H1 (cell line): ENCODE results near the gene UBE2Q2. TPM values are rescaled to one million over a fixed set of nuclear protein-coding genes. Genes with fewer than 3 reads are reported as not detected.

Source experiments
- RAD21 ChIP-seq, 2 experiments: IDR thresholded peaks in 1 of 2; conservative IDR thresholded peaks in 1 of 2; 2 replicates each; pipeline ENCODE4 v1.6.1; 2011; ENCODE audit warnings: low read depth in 2 of 2, low read length in 2 of 2, improper control_type of control experiment in 1 of 2, inconsistent platforms in 1 of 2, mild to moderate bottlenecking in 1 of 2, moderate library complexity in 1 of 2
- polyA plus RNA-seq, 7 experiments: library from polyadenylated mRNA; depleted of rRNA in 3 of 7; stranded (reverse) in 5 of 7; unstranded in 2 of 7; fragments of >200 nt in 5 of 7; fragments of 200-250 nt in 2 of 7; gene quantifications; 1 replicate in 5 of 7; 2 replicates in 1 of 7; 4 replicates in 1 of 7; pipeline versions ENCODE4 v1.2.1 to v1.2.3, GENCODE V29; 2011 to 2013; ENCODE audit warnings: missing spikeins in 2 of 7, mixed read lengths in 2 of 7
- total RNA-seq: library from RNA; stranded (reverse); fragmentation: NEBNext Ultra II Directional; extraction: Animal tissue kit (Norgen Biotek cat#: 25700); gene quantifications from 2 replicates; pipeline ENCODE4 v1.2.1, GENCODE V29; 2021
- TF ChIP-seq, protein P1 (sequence below): fragments of 300-600 bp; sonication (generic); IDR thresholded peaks from 2 replicates; pipeline ENCODE4 v1.7.1; 2012; ENCODE audit warnings: low read length, moderate library complexity, mild to moderate bottlenecking, inconsistent platforms; ENCODE audit not compliant: insufficient replicate concordance

The UBE2Q2 gene
- total and polyA plus RNA-seq, 2 of the 8 experiments (the other 6 are each of a cell fraction or from before 2014, with no cell fraction given), result 10.1 to 22.7 TPM

DNA sequence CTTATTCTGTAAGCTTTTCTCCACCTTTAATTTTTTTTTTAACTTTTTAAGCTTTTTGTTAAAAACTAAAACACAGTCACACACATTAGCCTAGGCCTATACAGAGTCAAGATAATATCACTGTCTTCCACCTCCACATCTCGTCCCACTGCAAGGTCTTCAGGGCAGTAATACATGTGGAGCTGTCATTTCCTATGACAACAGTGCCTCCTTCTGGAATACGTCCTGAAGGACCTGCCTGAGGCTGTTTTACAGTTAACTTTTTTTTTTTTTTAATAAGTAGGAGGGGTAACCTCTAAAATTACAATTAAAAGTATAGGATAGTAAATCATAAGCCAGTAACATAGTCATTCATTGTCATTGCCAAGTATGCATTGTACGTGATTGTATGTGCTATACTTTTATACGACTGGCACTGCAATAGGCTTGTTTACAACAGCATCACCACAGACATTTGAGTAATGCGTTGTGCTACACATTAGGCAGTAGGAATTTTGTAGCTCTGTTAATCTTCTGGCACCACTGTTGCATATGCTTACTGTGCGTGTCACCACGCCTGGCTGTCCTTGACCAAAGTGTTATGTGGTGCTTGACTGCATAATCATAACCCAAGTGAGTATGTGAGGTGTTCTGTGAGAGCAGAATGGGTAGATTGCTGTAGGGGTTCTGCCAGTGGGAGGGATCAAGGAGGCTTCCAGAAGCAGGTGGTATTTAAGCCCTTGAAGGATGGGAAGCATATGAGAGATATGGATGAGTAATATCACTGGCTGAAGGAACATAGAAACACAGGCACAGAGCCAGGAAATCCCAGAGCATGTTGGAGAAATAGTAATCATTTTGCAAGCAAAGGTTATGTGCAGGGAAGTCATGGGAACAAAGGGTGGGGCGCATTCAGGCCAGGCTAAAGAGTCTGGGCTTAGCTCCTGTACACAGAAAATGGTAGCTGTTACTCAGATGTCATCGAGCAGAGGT is 78.8 kb downstream of the UBE2Q2 start (continued):
- TF ChIP-seq RAD21 (IDR thresholded peaks at IDR 0.05 in 1 of 2, conservative IDR thresholded peaks at IDR 0.05 in 1 of 2; ENCODE audit: low read depth in 2 of 2, low read length in 2 of 2), result peak; percentile 80 to 84
- TF ChIP-seq, protein P1, sequence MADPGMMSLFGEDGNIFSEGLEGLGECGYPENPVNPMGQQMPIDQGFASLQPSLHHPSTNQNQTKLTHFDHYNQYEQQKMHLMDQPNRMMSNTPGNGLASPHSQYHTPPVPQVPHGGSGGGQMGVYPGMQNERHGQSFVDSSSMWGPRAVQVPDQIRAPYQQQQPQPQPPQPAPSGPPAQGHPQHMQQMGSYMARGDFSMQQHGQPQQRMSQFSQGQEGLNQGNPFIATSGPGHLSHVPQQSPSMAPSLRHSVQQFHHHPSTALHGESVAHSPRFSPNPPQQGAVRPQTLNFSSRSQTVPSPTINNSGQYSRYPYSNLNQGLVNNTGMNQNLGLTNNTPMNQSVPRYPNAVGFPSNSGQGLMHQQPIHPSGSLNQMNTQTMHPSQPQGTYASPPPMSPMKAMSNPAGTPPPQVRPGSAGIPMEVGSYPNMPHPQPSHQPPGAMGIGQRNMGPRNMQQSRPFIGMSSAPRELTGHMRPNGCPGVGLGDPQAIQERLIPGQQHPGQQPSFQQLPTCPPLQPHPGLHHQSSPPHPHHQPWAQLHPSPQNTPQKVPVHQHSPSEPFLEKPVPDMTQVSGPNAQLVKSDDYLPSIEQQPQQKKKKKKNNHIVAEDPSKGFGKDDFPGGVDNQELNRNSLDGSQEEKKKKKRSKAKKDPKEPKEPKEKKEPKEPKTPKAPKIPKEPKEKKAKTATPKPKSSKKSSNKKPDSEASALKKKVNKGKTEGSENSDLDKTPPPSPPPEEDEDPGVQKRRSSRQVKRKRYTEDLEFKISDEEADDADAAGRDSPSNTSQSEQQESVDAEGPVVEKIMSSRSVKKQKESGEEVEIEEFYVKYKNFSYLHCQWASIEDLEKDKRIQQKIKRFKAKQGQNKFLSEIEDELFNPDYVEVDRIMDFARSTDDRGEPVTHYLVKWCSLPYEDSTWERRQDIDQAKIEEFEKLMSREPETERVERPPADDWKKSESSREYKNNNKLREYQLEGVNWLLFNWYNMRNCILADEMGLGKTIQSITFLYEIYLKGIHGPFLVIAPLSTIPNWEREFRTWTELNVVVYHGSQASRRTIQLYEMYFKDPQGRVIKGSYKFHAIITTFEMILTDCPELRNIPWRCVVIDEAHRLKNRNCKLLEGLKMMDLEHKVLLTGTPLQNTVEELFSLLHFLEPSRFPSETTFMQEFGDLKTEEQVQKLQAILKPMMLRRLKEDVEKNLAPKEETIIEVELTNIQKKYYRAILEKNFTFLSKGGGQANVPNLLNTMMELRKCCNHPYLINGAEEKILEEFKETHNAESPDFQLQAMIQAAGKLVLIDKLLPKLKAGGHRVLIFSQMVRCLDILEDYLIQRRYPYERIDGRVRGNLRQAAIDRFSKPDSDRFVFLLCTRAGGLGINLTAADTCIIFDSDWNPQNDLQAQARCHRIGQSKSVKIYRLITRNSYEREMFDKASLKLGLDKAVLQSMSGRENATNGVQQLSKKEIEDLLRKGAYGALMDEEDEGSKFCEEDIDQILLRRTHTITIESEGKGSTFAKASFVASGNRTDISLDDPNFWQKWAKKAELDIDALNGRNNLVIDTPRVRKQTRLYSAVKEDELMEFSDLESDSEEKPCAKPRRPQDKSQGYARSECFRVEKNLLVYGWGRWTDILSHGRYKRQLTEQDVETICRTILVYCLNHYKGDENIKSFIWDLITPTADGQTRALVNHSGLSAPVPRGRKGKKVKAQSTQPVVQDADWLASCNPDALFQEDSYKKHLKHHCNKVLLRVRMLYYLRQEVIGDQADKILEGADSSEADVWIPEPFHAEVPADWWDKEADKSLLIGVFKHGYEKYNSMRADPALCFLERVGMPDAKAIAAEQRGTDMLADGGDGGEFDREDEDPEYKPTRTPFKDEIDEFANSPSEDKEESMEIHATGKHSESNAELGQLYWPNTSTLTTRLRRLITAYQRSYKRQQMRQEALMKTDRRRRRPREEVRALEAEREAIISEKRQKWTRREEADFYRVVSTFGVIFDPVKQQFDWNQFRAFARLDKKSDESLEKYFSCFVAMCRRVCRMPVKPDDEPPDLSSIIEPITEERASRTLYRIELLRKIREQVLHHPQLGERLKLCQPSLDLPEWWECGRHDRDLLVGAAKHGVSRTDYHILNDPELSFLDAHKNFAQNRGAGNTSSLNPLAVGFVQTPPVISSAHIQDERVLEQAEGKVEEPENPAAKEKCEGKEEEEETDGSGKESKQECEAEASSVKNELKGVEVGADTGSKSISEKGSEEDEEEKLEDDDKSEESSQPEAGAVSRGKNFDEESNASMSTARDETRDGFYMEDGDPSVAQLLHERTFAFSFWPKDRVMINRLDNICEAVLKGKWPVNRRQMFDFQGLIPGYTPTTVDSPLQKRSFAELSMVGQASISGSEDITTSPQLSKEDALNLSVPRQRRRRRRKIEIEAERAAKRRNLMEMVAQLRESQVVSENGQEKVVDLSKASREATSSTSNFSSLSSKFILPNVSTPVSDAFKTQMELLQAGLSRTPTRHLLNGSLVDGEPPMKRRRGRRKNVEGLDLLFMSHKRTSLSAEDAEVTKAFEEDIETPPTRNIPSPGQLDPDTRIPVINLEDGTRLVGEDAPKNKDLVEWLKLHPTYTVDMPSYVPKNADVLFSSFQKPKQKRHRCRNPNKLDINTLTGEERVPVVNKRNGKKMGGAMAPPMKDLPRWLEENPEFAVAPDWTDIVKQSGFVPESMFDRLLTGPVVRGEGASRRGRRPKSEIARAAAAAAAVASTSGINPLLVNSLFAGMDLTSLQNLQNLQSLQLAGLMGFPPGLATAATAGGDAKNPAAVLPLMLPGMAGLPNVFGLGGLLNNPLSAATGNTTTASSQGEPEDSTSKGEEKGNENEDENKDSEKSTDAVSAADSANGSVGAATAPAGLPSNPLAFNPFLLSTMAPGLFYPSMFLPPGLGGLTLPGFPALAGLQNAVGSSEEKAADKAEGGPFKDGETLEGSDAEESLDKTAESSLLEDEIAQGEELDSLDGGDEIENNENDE, result no peak
